Lung (tissue), 12 donors: ENCODE data around the gene AIRE. TPM values are rescaled to one million over a fixed set of nuclear protein-coding genes. Genes with fewer than 3 reads are reported as not detected.

Experiments used
- ATAC-seq: fragments of 200-7000 bp; cut with Tn5 transposase; one replicate; pipeline ENCODE4 v1.9.1; 2020; ENCODE audit warnings: moderate number of reproducible peaks; ENCODE audit not compliant: insufficient read depth, low FRiP score
- DNase-seq, 3 donors: peaks; one replicate each; pipeline ENCODE4 v3.0.0-alpha.2; 2013 to 2017
- H3K27ac ChIP-seq, 2 donors: one replicate each; pipeline ENCODE4 v1.5.1; 2013; ENCODE audit warnings: mild to moderate bottlenecking in 2 of 2, moderate library complexity in 2 of 2, control low read depth in 1 of 2, inconsistent platforms in 1 of 2, low read depth in 1 of 2, low read length in 1 of 2
- H3K27me3 ChIP-seq, 3 donors: one replicate each; pipeline ENCODE4 v1.5.1; 2013; ENCODE audit warnings: low read length in 2 of 3; ENCODE audit not compliant: control insufficient read depth in 3 of 3, insufficient read depth in 3 of 3
- H3K36me3 ChIP-seq, 4 donors: one replicate each; pipeline ENCODE4 v1.5.1; 2013; ENCODE audit warnings: low read length in 4 of 4, mild to moderate bottlenecking in 1 of 4, moderate library complexity in 1 of 4; ENCODE audit not compliant: control insufficient read depth in 4 of 4, insufficient read depth in 4 of 4
- H3K4me1 ChIP-seq, 5 donors: one replicate each; pipeline ENCODE4 v1.5.1; 2013; ENCODE audit warnings: low read length in 5 of 5, mild to moderate bottlenecking in 2 of 5, moderate library complexity in 1 of 5; ENCODE audit not compliant: control insufficient read depth in 5 of 5, insufficient read depth in 5 of 5
- H3K4me3 ChIP-seq: one replicate; pipeline ENCODE4 v1.5.1; 2013; ENCODE audit warnings: mild to moderate bottlenecking, control low read depth, moderate library complexity
- H3K9ac ChIP-seq, 2 donors: one replicate each; pipeline ENCODE4 v1.5.1; 2013; ENCODE audit warnings: low read length in 2 of 2, control low read depth in 1 of 2; ENCODE audit not compliant: insufficient read depth in 1 of 2
- H3K9me3 ChIP-seq, 4 donors: one replicate each; pipeline ENCODE4 v1.5.1; 2013; ENCODE audit warnings: low read length in 3 of 4, mild to moderate bottlenecking in 1 of 4, moderate library complexity in 1 of 4; ENCODE audit not compliant: control insufficient read depth in 4 of 4, insufficient read depth in 3 of 4
- CTCF ChIP-seq: IDR thresholded peaks from 2 replicates; pipeline ENCODE4 v1.5.1; 2012; ENCODE audit warnings: mild to moderate bottlenecking; ENCODE audit errors: control extremely low read depth, extremely low read depth
- WGBS, 2 donors: extraction: QIAGEN DNeasy Blood & Tissue Kit; methylation state at CpG; one replicate each; pipeline ENCODE4 v1.1.7; 2013; 5-methylcytosine and 5-hydroxymethylcytosine counted together
- polyA plus RNA-seq, 2 donors: library from polyadenylated mRNA; stranded (reverse); fragments of 200-250 nt; gene quantifications; one replicate each; pipeline ENCODE4 v1.2.1, GENCODE V29; 2013
- total RNA-seq, 2 donors: library from RNA; depleted of rRNA in 1 of 2; stranded (reverse); fragments of >200 nt in 1 of 2; gene quantifications; one replicate each; pipeline ENCODE4 v1.2.1, GENCODE V29; 2014 to 2021
- donor health status: control.
- donor health status: control.
- donor health status: Bipolar disorder and iron deficiency.
- donor health status: healthy.
- donor health status: DM: yes; HTN: yes; CAD: no.

The AIRE gene
- total and polyA plus RNA-seq, 4 donors = 0.37 TPM; not detected in 3

GRCh38 chr21:44317871-44318270 lies 32.2 kb downstream of the AIRE start:
- WGBS, 2 donors = 95 to 96% methylated on average over 22 of the region's 22 CpGs

GRCh38 chr21:44318489-44319285 lies 33.0 kb downstream of the AIRE start:
- H3K36me3 ChIP-seq = peaks cover 3 to 85% (median 13%) of the 10 kb centered on the region in 4 donors
- DNase-seq = no peak
- H3K9ac ChIP-seq = no peak overlapping the region
- no peak overlapping the region for H3K27ac ChIP-seq
- no peak for ATAC-seq
- H3K9me3 ChIP-seq = peaks cover 0 to 1% (median 0%) of the 10 kb centered on the region in 4 donors
- H3K4me1 ChIP-seq = peaks cover 0 to 8% (median 0%) of the 10 kb centered on the region in 5 donors
- TF ChIP-seq CTCF = no peak
- H3K4me3 ChIP-seq = no peak overlapping the region
- 96 to 97% methylated on average over 24 to 25 of the region's 25 CpGs for WGBS, 2 donors
- no peaks in the 10 kb centered on the region for H3K27me3 ChIP-seq

More at GRCh38 chr21:44317871-44318270, 32.2 kb downstream of the AIRE start:
- Histone ChIP-seq H3K9ac (no peak overlapping the region), H3K36me3 (peaks cover 3 to 87% (median 16%) of the 10 kb centered on the region in 4 donors), H3K27ac (no peak overlapping the region), H3K9me3 (peaks cover 0 to 1% (median 0%) of the 10 kb centered on the region in 4 donors), H3K4me3 (no peak overlapping the region), H3K4me1 (peaks cover 0 to 8% (median 0%) of the 10 kb centered on the region in 5 donors), H3K27me3 (no peaks in the 10 kb centered on the region)
- ATAC-seq = no peak
- no peak for TF ChIP-seq CTCF
- no peak for DNase-seq

- DNase-seq = no peak
- ATAC-seq = no peak
Observed at GRCh38 chr21:44319407-44320065, 33.9 kb downstream of the AIRE start.

More at GRCh38 chr21:44319407-44320065, 33.9 kb downstream of the AIRE start:
- Histone ChIP-seq H3K27me3 (no peaks in the 10 kb centered on the region), H3K9ac (no peak overlapping the region), H3K9me3 (peaks cover 0 to 1% (median 0%) of the 10 kb centered on the region in 4 donors), H3K27ac (no peak overlapping the region), H3K4me3 (no peak overlapping the region), H3K4me1 (peaks cover 0 to 8% (median 0%) of the 10 kb centered on the region in 5 donors), H3K36me3 (peaks cover 3 to 85% (median 13%) of the 10 kb centered on the region in 4 donors)
- WGBS, 2 donors = 96 to 97% methylated on average over 35 of the region's 35 CpGs
- no peak for TF ChIP-seq CTCF
